OCI-M1 (cell line): ENCODE results near the gene ADK.
"Not testable (repeated sequence)": the region's sequence is repeated elsewhere in the genome, so short reads cannot be mapped to it uniquely, and the experiment has no call there.

Source experiments
- DNase-seq: peaks from one replicate; lab custom pipeline; 2025; lab: John Stamatoyannopoulos, UW

Gene ADK

GRCh38 chr10:74491014-74491413 lies 340.0 kb downstream of the ADK start:
- DNase-seq = no peak

GRCh38 chr10:74496276-74496675 lies 345.3 kb downstream of the ADK start:
- DNase-seq = not testable (repeated sequence)

GRCh38 chr10:74498664-74499063 lies 347.6 kb downstream of the ADK start:
- not testable (repeated sequence) for DNase-seq

- DNase-seq = no peak
These were observed 349.1 kb downstream of the ADK start for GRCh38 chr10:74500026-74500704.

DNA sequence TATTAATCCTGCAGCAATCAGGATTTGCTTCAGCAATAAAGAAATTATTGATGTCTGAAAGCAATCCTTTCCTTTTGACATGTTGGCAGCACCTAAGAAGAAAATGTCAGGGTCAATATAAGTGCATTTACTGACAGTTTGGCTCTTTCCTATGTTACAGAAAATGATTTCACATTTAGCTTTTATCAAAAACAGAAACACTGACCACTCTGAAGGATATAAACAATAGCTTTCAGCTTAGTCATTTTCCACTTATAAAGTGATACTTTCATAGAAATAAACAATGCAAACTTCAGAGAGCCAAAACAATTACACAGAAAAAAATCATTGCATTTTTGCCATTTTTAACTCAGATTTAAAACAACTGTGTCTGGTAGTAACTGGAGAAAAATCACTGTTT lies 349.8 kb downstream of the ADK start:
- DNase-seq = no peak

DNA sequence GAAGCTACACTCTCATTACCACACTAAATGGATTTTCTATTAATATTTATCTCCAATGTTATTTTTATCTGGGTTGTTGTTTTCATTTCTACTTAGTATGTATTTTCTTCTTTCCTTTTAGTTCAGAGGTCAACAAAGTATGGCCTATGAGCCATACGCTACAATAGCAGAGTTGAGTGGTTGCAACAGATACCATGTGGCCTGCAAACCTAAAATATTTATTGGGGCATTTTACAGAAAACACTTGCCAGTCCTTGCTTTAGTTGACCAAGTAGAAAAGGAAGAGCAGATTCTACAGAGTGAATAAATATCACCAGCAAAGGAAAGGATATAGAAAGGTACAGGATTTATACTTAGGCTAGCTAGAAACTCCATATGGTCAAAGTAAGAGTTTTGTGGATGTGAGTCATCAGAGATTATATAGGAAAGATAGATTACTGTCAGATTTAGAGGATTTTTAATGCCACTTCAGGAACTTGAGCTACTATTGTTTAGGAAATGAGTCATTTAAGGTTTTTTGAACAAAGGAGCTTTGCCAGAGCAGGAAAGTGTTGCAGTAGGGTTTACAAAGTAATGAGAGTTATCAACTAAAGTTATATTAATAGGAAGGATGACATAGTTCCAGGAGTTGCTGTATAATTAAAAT lies 352.1 kb downstream of the ADK start:
- peak; percentile 14 for DNase-seq

GRCh38 chr10:74507951-74508350 lies 356.9 kb downstream of the ADK start:
- no peak for DNase-seq

GRCh38 chr10:74510594-74510993 lies 359.6 kb downstream of the ADK start:
- DNase-seq = no peak

- no peak for DNase-seq
These were observed 360.0 kb downstream of the ADK start for GRCh38 chr10:74511051-74511450.

GRCh38 chr10:74514322-74514721 lies 363.3 kb downstream of the ADK start:
- DNase-seq = no peak

- DNase-seq = no peak
These were observed 367.0 kb downstream of the ADK start for GRCh38 chr10:74518061-74518460.

DNA sequence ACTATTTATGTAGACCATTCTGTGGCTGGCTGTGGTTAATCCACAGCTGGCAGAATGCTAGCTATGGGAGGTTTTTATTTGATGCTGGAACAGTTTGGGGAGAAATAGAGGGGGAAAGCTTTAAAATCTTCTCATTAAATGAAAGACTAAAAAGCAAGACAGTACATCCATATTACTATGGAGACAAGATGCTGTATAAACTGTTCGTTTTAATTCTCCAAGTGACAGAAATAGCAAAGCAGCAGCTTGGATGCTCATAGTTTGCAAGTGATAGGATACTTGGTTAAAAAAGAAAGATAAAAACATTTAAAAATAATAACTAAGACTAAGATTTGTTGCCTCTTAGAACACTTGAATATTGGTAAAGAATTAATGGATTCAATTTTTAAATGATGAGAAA lies 370.5 kb downstream of the ADK start:
- DNase-seq = no peak

DNA sequence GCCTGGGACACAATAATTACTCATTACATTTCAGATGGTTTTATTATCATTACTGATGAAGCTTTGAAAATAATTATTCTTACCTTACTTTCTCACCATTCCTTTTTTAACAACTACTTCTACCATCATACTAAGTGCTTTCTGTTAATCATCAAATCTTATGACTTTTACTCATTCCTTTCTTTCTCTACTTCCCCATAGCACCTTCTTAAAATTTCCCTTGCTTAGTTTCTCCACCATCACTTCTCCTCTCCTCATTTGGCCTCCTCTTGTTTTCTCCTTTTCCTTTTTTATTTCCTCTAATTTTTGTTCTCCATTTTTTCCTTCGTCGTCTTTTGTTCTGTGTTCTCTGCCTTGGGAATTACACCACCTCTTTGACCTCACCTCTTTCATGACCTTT lies 372.2 kb downstream of the ADK start:
- no peak for DNase-seq

DNA sequence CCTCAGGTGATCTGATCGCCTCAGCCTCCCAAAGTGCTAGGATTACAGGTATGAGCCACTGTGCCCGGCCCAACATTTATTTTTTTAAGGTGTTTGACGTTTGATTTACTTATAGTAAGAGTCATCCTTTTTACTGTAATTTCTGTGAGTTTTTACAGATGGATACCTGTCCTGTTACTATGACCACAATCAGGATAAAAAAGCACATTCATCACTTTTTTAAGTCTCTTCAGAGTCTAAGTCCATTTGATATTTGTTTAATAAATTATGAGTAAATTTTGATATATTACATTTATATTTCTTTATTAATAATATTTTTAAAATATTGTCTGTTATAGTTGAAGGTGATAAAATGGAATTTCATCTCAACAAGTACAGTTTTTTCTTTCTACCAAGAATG lies 374.9 kb downstream of the ADK start:
- DNase-seq = no peak

GRCh38 chr10:74527611-74528010 lies 376.6 kb downstream of the ADK start:
- DNase-seq = not testable (repeated sequence)

DNA sequence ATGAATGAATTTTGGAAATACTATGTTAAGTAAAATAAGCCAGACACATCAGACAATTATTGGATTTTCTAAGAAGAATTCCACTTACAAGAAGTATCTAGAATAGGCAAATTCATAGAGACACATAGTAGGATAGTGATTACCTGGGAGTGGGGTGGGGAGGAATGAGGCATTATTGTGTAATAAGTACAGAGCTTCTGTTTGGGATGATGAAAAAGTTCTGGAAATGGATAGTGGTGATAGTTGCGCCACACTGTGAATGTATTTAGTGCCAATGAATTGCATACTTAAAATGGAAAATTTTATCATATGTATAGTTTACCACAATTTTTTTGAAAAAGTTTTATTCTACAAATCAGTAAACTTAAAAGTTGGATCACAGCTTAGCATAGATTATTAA lies 378.2 kb downstream of the ADK start:
- DNase-seq = no peak

DNA sequence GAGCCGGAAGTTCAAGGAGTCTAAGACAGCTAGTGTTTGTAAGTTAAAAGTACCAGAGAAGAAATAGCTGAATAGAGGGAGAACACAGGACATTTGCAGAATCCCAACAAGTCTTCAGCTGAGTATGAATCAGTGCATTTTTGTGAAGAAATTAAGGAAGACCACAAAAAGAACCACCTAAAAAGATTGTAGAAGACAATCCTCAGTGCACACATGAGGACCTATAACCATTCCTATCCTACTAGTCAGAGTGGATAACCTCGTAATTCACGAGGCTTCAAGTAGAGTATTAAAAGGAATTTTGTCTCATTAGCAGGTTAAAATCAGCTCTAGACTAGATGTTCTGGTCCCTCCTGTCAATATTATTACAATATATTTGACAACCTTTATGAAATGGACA lies 380.0 kb downstream of the ADK start:
- no peak for DNase-seq

DNA sequence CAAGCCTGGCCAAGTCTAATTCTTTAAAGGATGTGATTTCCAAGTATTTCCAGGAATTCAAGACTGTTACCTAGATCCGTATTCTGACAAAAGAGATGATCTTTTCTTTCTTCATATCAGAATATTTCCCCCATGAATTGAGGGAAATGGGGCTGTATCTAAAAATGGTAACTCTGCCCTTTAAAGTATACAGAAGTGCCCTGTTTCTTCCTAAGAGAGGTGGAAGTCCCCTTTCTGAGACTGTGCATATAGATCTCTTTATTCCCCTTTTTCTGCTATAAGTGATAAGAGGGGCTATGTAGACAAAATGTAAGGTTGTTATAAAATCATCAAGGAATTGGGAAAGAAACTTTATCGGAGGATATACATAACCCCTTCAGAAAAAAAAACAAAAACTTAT lies 388.3 kb downstream of the ADK start:
- no peak for DNase-seq

GRCh38 chr10:74541375-74541774 lies 390.4 kb downstream of the ADK start:
- no peak for DNase-seq

DNA sequence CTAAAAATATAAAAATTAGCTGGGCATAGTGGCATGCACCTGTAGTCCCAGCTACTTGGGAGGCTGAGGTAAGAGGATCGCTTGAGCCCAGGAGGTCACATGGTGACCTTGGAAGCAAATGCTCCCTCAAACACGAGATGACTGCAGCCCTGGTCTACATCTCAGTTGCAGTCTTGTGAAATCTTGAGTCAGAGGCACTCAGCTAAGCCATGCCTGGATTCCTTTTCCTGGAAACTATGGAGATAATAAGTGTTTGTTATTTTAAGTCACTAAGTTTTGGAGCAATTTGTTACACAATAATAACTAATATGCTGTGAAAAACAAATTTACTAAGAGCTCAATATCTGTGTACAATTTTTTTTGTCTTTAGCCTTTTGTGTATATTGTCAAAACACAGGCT lies 391.1 kb downstream of the ADK start:
- no peak for DNase-seq

DNA sequence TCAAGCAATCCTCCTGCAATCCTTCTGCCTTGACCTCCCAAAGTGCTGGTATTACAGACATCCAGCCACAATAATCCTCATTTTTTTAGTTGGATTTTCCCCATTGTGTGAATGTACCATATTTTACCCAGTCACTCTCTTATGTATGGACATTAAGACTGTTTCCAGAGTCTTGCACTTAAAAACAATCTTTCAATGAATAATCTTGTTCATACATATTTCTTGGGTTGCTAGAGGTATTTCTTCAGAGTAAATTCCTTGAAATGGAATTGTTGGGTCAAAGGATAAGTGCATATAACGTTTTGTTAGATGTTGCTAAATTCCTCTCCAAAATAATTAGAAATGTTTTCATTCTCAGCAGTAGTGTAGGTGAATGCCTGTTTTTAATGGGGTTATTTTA lies 392.3 kb downstream of the ADK start:
- DNase-seq = no peak

GRCh38 chr10:74544106-74544505 lies 393.1 kb downstream of the ADK start:
- no peak for DNase-seq

GRCh38 chr10:74548676-74549075 lies 397.7 kb downstream of the ADK start:
- DNase-seq = no peak

DNA sequence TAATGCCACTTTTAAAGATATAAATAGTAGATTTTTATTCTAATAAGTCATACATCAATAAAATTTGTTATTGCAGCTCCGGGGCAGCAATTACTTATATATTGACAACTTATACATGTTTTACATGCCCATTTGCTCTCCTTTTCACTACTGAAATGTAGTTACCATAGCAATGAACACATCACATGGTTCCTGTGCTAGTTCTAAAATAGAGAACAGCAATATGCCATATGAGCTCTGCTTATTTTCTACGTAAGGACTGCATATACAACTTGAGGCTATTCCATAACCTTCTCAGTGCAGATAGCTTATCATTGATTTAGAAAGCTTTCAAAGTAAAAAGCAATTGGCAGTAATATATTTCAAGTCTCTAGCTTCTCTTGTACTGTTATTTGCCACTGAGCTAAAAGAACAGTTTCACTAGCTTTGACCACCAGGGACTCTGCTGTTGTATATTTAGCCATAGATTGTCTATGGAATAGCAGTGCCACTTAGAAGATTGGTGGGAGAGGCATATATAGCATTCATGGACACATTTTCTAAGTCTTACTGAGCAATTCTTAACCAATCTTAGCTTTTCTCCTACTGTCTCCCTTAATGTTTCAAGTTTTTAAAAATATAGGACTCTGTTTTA lies 405.2 kb downstream of the ADK start:
- no peak for DNase-seq
